Lung (tissue), 12 donors: Measurements from ENCODE around the gene KCNE4. TPM values are rescaled to one million over a fixed set of nuclear protein-coding genes. Genes with fewer than 3 reads are reported as not detected.

ENCODE experiments used
- ATAC-seq: fragments of 200-7000 bp; cut with Tn5 transposase; one replicate; pipeline ENCODE4 v1.9.1; 2020; ENCODE audit warnings: moderate number of reproducible peaks; ENCODE audit not compliant: insufficient read depth, low FRiP score
- DNase-seq, 3 donors: peaks; one replicate each; pipeline ENCODE4 v3.0.0-alpha.2; 2013 to 2017
- H3K27ac ChIP-seq, 2 donors: one replicate each; pipeline ENCODE4 v1.5.1; 2013; ENCODE audit warnings: mild to moderate bottlenecking in 2 of 2, moderate library complexity in 2 of 2, control low read depth in 1 of 2, inconsistent platforms in 1 of 2, low read depth in 1 of 2, low read length in 1 of 2
- H3K27me3 ChIP-seq, 3 donors: one replicate each; pipeline ENCODE4 v1.5.1; 2013; ENCODE audit warnings: low read length in 2 of 3; ENCODE audit not compliant: control insufficient read depth in 3 of 3, insufficient read depth in 3 of 3
- H3K36me3 ChIP-seq, 4 donors: one replicate each; pipeline ENCODE4 v1.5.1; 2013; ENCODE audit warnings: low read length in 4 of 4, mild to moderate bottlenecking in 1 of 4, moderate library complexity in 1 of 4; ENCODE audit not compliant: control insufficient read depth in 4 of 4, insufficient read depth in 4 of 4
- H3K4me1 ChIP-seq, 5 donors: one replicate each; pipeline ENCODE4 v1.5.1; 2013; ENCODE audit warnings: low read length in 5 of 5, mild to moderate bottlenecking in 2 of 5, moderate library complexity in 1 of 5; ENCODE audit not compliant: control insufficient read depth in 5 of 5, insufficient read depth in 5 of 5
- H3K4me3 ChIP-seq: one replicate; pipeline ENCODE4 v1.5.1; 2013; ENCODE audit warnings: mild to moderate bottlenecking, control low read depth, moderate library complexity
- H3K9ac ChIP-seq, 2 donors: one replicate each; pipeline ENCODE4 v1.5.1; 2013; ENCODE audit warnings: low read length in 2 of 2, control low read depth in 1 of 2; ENCODE audit not compliant: insufficient read depth in 1 of 2
- H3K9me3 ChIP-seq, 4 donors: one replicate each; pipeline ENCODE4 v1.5.1; 2013; ENCODE audit warnings: low read length in 3 of 4, mild to moderate bottlenecking in 1 of 4, moderate library complexity in 1 of 4; ENCODE audit not compliant: control insufficient read depth in 4 of 4, insufficient read depth in 3 of 4
- WGBS, 2 donors: extraction: QIAGEN DNeasy Blood & Tissue Kit; methylation state at CpG; one replicate each; pipeline ENCODE4 v1.1.7; 2013; 5-methylcytosine and 5-hydroxymethylcytosine counted together
- polyA plus RNA-seq, 2 donors: library from polyadenylated mRNA; stranded (reverse); fragments of 200-250 nt; gene quantifications; one replicate each; pipeline ENCODE4 v1.2.1, GENCODE V29; 2013
- total RNA-seq, 2 donors: library from RNA; depleted of rRNA in 1 of 2; stranded (reverse); fragments of >200 nt in 1 of 2; gene quantifications; one replicate each; pipeline ENCODE4 v1.2.1, GENCODE V29; 2014 to 2021
- TF ChIP-seq, protein P1 (sequence below): IDR thresholded peaks from 2 replicates; pipeline ENCODE4 v1.5.1; 2012; ENCODE audit warnings: mild to moderate bottlenecking; ENCODE audit errors: control extremely low read depth, extremely low read depth
- donor health status: control.
- donor health status: control.
- donor health status: Bipolar disorder and iron deficiency.
- donor health status: healthy.
- donor health status: DM: yes; HTN: yes; CAD: no.

Gene KCNE4
- total and polyA plus RNA-seq, 4 donors = 0.79 to 5.3 (median 1.0) TPM

DNA sequence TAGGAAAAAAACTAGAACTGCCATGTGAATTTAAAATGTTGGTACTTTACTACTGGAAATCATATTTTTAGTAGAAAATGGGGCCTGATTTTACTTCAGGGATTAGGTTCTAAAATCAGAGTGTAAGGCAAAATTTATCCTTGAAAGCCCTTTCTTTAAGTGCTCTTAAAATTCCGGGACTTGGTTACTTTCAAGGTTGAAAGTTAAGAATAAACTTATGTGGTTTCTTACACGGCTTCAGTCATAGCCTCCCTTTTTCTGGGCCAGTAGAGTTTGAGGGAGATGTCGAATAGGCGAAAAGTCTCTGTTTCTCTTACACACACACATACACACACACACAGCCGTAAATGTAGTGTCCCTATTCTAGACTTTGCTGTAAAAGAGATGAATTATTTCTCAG is 13.1 kb downstream of the KCNE4 start:
- H3K9ac ChIP-seq = no peak overlapping the region
- WGBS, 2 donors = 78 to 92% methylated on average over 5 of the region's 5 CpGs
- ATAC-seq = no peak
- no peaks in the 10 kb centered on the region for H3K9me3 ChIP-seq
- H3K27me3 ChIP-seq = no peaks in the 10 kb centered on the region
- H3K36me3 ChIP-seq = no peaks in the 10 kb centered on the region
- H3K4me3 ChIP-seq = no peak overlapping the region
- no peaks in the 10 kb centered on the region for H3K4me1 ChIP-seq
- H3K27ac ChIP-seq = no peak overlapping the region
- peak in 1 of 3 donors; percentile 54 for DNase-seq
- TF ChIP-seq, protein P1, sequence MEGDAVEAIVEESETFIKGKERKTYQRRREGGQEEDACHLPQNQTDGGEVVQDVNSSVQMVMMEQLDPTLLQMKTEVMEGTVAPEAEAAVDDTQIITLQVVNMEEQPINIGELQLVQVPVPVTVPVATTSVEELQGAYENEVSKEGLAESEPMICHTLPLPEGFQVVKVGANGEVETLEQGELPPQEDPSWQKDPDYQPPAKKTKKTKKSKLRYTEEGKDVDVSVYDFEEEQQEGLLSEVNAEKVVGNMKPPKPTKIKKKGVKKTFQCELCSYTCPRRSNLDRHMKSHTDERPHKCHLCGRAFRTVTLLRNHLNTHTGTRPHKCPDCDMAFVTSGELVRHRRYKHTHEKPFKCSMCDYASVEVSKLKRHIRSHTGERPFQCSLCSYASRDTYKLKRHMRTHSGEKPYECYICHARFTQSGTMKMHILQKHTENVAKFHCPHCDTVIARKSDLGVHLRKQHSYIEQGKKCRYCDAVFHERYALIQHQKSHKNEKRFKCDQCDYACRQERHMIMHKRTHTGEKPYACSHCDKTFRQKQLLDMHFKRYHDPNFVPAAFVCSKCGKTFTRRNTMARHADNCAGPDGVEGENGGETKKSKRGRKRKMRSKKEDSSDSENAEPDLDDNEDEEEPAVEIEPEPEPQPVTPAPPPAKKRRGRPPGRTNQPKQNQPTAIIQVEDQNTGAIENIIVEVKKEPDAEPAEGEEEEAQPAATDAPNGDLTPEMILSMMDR = no peak

DNA sequence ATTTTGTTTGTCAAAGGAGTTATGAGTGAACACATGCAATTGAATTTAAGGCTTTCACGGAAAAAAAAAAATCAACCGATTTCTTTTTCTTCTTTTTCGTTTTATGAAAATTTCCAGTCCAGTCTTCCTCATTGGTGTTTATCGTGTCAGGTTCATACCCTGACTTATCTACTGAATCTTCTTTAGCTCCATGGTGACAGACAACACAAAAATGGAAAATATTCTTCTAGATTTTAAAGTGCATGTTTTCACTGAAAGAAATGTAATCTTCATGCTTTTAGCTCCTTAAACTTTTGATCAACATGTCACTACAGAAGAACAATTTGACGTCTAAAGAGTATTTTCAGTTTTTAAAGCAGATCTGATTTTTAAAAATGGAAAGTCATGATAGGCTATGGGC is 14.7 kb downstream of the KCNE4 start:
- ATAC-seq = no peak
- no peak overlapping the region for H3K4me3 ChIP-seq
- WGBS, 2 donors = 96 to 97% methylated on average over 5 of the region's 5 CpGs
- H3K36me3 ChIP-seq = no peaks in the 10 kb centered on the region
- no peaks in the 10 kb centered on the region for H3K27me3 ChIP-seq
- DNase-seq = no peak
- H3K4me1 ChIP-seq = no peaks in the 10 kb centered on the region
- H3K27ac ChIP-seq = no peak overlapping the region
- TF ChIP-seq, protein P1 = no peak
- H3K9me3 ChIP-seq = no peaks in the 10 kb centered on the region
- H3K9ac ChIP-seq = no peak overlapping the region

DNA sequence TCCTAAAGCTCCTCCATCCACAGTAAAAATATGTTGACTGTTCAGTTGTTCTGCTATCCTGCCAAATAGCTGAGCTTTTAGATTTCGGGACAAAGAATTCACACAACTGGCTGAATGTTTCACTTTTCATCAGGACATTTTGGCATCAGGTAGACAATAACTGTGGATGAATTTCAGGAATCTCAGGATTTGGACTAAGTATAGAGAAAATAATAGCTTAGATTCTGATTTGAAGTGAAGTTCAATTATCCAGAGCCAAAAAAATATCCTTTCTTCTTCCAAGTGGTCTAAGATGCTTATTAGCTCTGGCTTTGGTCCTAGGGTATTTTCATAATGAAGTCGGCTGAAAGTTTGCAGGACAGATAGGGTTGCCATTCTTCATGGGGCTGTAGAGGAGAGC is 16.1 kb downstream of the KCNE4 start:
- H3K27me3 ChIP-seq = no peaks in the 10 kb centered on the region
- no peak for ATAC-seq
- H3K4me3 ChIP-seq = no peak overlapping the region
- no peak for DNase-seq
- no peaks in the 10 kb centered on the region for H3K4me1 ChIP-seq
- TF ChIP-seq, protein P1 = no peak
- no peak overlapping the region for H3K9ac ChIP-seq
- H3K27ac ChIP-seq = no peak overlapping the region
- WGBS, 2 donors = 78 to 84% methylated on average over 2 of the region's 2 CpGs
- H3K36me3 ChIP-seq = no peaks in the 10 kb centered on the region
- no peaks in the 10 kb centered on the region for H3K9me3 ChIP-seq

DNA sequence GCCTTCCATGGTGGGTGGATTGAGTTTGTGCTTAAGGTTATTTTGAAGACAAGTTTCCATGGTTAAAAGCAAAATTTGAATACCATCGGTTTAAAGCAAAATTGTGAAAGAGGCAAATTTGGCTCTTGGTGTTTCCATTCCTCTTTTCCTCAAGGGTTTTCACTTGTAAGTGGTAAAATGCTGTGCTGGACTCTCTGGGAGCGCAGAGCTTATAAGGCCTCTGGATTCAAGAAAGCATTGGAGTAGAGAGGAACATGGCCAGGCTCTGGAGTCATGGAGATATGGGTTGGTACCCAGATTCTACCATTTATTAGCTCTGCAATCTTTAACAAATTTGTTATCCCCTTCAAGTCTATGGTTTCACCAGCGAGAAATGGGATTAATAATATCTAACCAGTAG is 17.5 kb downstream of the KCNE4 start:
- H3K27ac ChIP-seq = no peak overlapping the region
- H3K27me3 ChIP-seq = no peaks in the 10 kb centered on the region
- WGBS, 2 donors = 90% methylated on average over 3 of the region's 3 CpGs
- H3K9me3 ChIP-seq = no peaks in the 10 kb centered on the region
- ATAC-seq (no peak), DNase-seq (no peak)
- no peak overlapping the region for H3K9ac ChIP-seq
- H3K36me3 ChIP-seq = no peaks in the 10 kb centered on the region
- TF ChIP-seq, protein P1 = no peak
- H3K4me1 ChIP-seq = no peaks in the 10 kb centered on the region
- no peak overlapping the region for H3K4me3 ChIP-seq
